ENCODE data around the gene ABR. TPM values are rescaled to one million over a fixed set of nuclear protein-coding genes. Genes with fewer than 3 reads are reported as not detected.

The ABR gene
- total and polyA plus RNA-seq, 2 of the 8 experiments (the other 6 are each of a cell fraction or from before 2014, with no cell fraction given) = 44.8 to 47.2 TPM

GRCh38 chr17:1076982-1077302 is 102.8 kb downstream of the ABR start (continued):
- TF ChIP-seq SP1 (IDR thresholded peaks at IDR 0.05; ENCODE audit: low read depth, low read length) (no peak), NANOG (IDR thresholded peaks at IDR 0.05; ENCODE audit: insufficient read depth, low read depth, low read length, poor library complexity, severe bottlenecking) (no peak), MAFK (IDR thresholded peaks at IDR 0.05; ENCODE audit: low read depth, low read length) (no peak), USF2 (IDR thresholded peaks at IDR 0.05; ENCODE audit: low read length) (no peak), KDM1A (IDR thresholded peaks at IDR 0.05; ENCODE audit: borderline replicate concordance, low read length) (no peak; the same call in 1 of the 2 replicates), EZH2 (IDR thresholded peaks at IDR 0.05; ENCODE audit: low read depth, low read length, severe bottlenecking) (no peak), KDM5A (IDR thresholded peaks at IDR 0.05; ENCODE audit: low read length) (no peak)
